GM23338 (cell line): Measurements from ENCODE around the gene SARDH. TPM values are rescaled to one million over a fixed set of nuclear protein-coding genes. Genes with fewer than 3 reads are reported as not detected.

Experiments used
- ATAC-seq: fragments of 200-7000 bp; cut with Tn5 transposase; 3 replicates; pipeline ENCODE4 v1.9.1; 2020
- DNase-seq: peaks from one replicate; pipeline ENCODE4 v3.0.0-alpha.2; 2015; ENCODE audit warnings: low spot score
- H2AFZ ChIP-seq: fragments of 200-600 bp; sonication (generic); 2 replicates; pipeline ENCODE4 v1.8.0; 2016; ENCODE audit warnings: antibody characterized with exemption, mild to moderate bottlenecking, moderate library complexity
- H3F3A ChIP-seq: fragments of 200-600 bp; sonication (generic); replicated peaks from 2 replicates; pipeline ENCODE4 v1.8.0; 2017; ENCODE audit warnings: antibody characterized with exemption, mixed run types, low read depth
- H3K27ac ChIP-seq: fragments of 200-600 bp; sonication (generic); 2 replicates; pipeline ENCODE4 v1.6.1; 2016; ENCODE audit warnings: low read depth
- H3K27me3 ChIP-seq: fragments of 200-600 bp; sonication (generic); 2 replicates; pipeline ENCODE4 v1.8.0; 2016; ENCODE audit warnings: mild to moderate bottlenecking, mixed run types, moderate library complexity; ENCODE audit not compliant: insufficient read depth
- H3K36me3 ChIP-seq: fragments of 200-600 bp; sonication (generic); 2 replicates; pipeline ENCODE4 v1.8.0; 2016; ENCODE audit warnings: mild to moderate bottlenecking; ENCODE audit not compliant: insufficient read depth
- H3K4me1 ChIP-seq: fragments of 200-600 bp; sonication (generic); 2 replicates; pipeline ENCODE4 v1.8.0; 2016; ENCODE audit warnings: mild to moderate bottlenecking, moderate library complexity; ENCODE audit not compliant: insufficient read depth
- H3K4me2 ChIP-seq: fragments of 200-600 bp; sonication (generic); 2 replicates; pipeline ENCODE4 v1.7.1; 2017; ENCODE audit warnings: mixed run types
- H3K4me3 ChIP-seq: fragments of 200-600 bp; sonication (generic); 2 replicates; pipeline ENCODE4 v1.6.1; 2016; ENCODE audit warnings: mixed run types
- H3K79me2 ChIP-seq: fragments of 200-600 bp; sonication (generic); replicated peaks from 2 replicates; pipeline ENCODE4 v1.8.0; 2017; ENCODE audit warnings: mild to moderate bottlenecking; ENCODE audit not compliant: insufficient read depth
- H3K9me2 ChIP-seq: fragments of 200-600 bp; sonication (generic); 2 replicates; pipeline ENCODE4 v1.8.0; 2017; ENCODE audit not compliant: insufficient read depth
- H4K20me1 ChIP-seq: fragments of 200-600 bp; sonication (generic); replicated peaks from 2 replicates; pipeline ENCODE4 v1.8.0; 2017; ENCODE audit warnings: mild to moderate bottlenecking; ENCODE audit not compliant: insufficient read depth
- H3K27ac Mint-ChIP-seq: 2 replicates; pipeline ENCODE4 v1.8.0; 2020; ENCODE audit warnings: inconsistent platforms, mild to moderate bottlenecking, moderate library complexity, mixed read lengths
- H3K27me3 Mint-ChIP-seq: 3 replicates; pipeline ENCODE4 v1.8.0; 2022; ENCODE audit warnings: low read depth, mild to moderate bottlenecking, moderate library complexity, mixed read lengths, inconsistent platforms; ENCODE audit not compliant: insufficient read depth, poor library complexity
- H3K36me3 Mint-ChIP-seq: 3 replicates; pipeline ENCODE4 v1.8.0; 2021; ENCODE audit warnings: low read depth, mild to moderate bottlenecking, inconsistent platforms, moderate library complexity, mixed read lengths
- H3K4me1 Mint-ChIP-seq: 3 replicates; pipeline ENCODE4 v1.8.0; 2020; ENCODE audit warnings: mild to moderate bottlenecking, inconsistent platforms, mixed read lengths
- H3K4me3 Mint-ChIP-seq: 3 replicates; pipeline ENCODE4 v1.8.0; 2021; ENCODE audit warnings: moderate library complexity, mild to moderate bottlenecking, inconsistent platforms, mixed read lengths
- H3K9me3 Mint-ChIP-seq: 3 replicates; pipeline ENCODE4 v1.8.0; 2020; ENCODE audit warnings: moderate library complexity, mild to moderate bottlenecking, inconsistent platforms, mixed read lengths
- CREB1 ChIP-seq: fragments of 250-450 bp; sonication (Bioruptor Pico); IDR thresholded peaks from 2 replicates; pipeline ENCODE4 v1.5.0; 2020; ENCODE audit warnings: low read depth, mild to moderate bottlenecking, moderate library complexity
- CTCF ChIP-seq, 2 experiments: fragments of 200-600 bp in 1 of 2; sonication (generic) in 1 of 2; conservative IDR thresholded peaks; 2 replicates each; pipeline versions ENCODE4 v1.5.1 to v1.6.1; 2016 to 2017; ENCODE audit warnings: antibody characterized with exemption in 2 of 2, low read depth in 2 of 2, mild to moderate bottlenecking in 2 of 2, moderate library complexity in 1 of 2
- ETS1 ChIP-seq: IDR thresholded peaks from 2 replicates; pipeline ENCODE4 v1.6.1; 2016; ENCODE audit warnings: antibody characterized with exemption
- EZH2 ChIP-seq: fragments of 200-600 bp; sonication (generic); IDR thresholded peaks from one replicate; pipeline ENCODE4 v1.8.0; 2017; ENCODE audit warnings: antibody characterized with exemption, mild to moderate bottlenecking, low read depth; ENCODE audit not compliant: unreplicated experiment
- JUNB ChIP-seq: IDR thresholded peaks from one replicate; pipeline ENCODE4 v1.6.1; 2016; ENCODE audit warnings: antibody characterized with exemption; ENCODE audit not compliant: unreplicated experiment
- NANOG ChIP-seq: IDR thresholded peaks from 2 replicates; pipeline ENCODE4 v1.6.1; 2016; ENCODE audit warnings: antibody characterized with exemption, borderline replicate concordance
- POLR2AphosphoS5 ChIP-seq: IDR thresholded peaks from 2 replicates; pipeline ENCODE4 v1.6.1; 2016; ENCODE audit warnings: antibody characterized with exemption, low read depth
- REST ChIP-seq: IDR thresholded peaks from one replicate; pipeline ENCODE4 v1.6.1; 2018; ENCODE audit warnings: antibody characterized with exemption; ENCODE audit not compliant: unreplicated experiment
- STAT1 ChIP-seq: IDR thresholded peaks from one replicate; pipeline ENCODE4 v1.6.1; 2016; ENCODE audit warnings: antibody characterized with exemption; ENCODE audit not compliant: unreplicated experiment
- ZNF114 ChIP-seq: fragments of 250-450 bp; sonication (Bioruptor Pico); IDR thresholded peaks from 2 replicates; pipeline ENCODE4 v1.5.0; 2020; ENCODE audit warnings: mild to moderate bottlenecking, moderate library complexity
- ZNF331 ChIP-seq: fragments of 250-450 bp; sonication (Bioruptor Pico); IDR thresholded peaks from 2 replicates; pipeline ENCODE4 v1.5.0; 2020; ENCODE audit warnings: low read depth, mild to moderate bottlenecking, moderate library complexity
- ZNF462 ChIP-seq: fragments of 250-450 bp; sonication (Bioruptor Pico); IDR thresholded peaks from 2 replicates; pipeline ENCODE4 v1.5.0; 2020; ENCODE audit warnings: mild to moderate bottlenecking, moderate library complexity
- polyA plus RNA-seq: library from polyadenylated mRNA; unstranded; fragments of >200 nt; fragmentation: Nextera tagmentation; extraction: Ambion mirVana; gene quantifications from 2 replicates; pipeline ENCODE4 v1.2.1, GENCODE V29; 2016
- total RNA-seq: library from RNA; depleted of rRNA; stranded (reverse); fragments of >200 nt; shearing (Covaris generic); gene quantifications from 2 replicates; pipeline ENCODE4 v1.2.3, GENCODE V29; 2014

Gene SARDH
- total and polyA plus RNA-seq, 2 experiments from 2014 or later, result 2.8 to 10.4 TPM

GRCh38 chr9:133691626-133692363 lies 46.4 kb downstream of the SARDH start (continued):
- no peak for TF ChIP-seq ZNF462 (CRISPR knock-in tag)

GRCh38 chr9:133691191-133691590 lies 47.0 kb downstream of the SARDH start:
- Histone ChIP-seq H3K4me3 (no peak overlapping the region), H3K36me3 (no peaks in the 10 kb centered on the region), H3K27ac (no peak overlapping the region), H3K27me3 (no peaks in the 10 kb centered on the region), H3K9me2 (no peaks in the 10 kb centered on the region), H4K20me1 (no peaks in the 10 kb centered on the region), H3F3A (no peaks in the 10 kb centered on the region), H3K4me2 (no peak overlapping the region), H3K4me1 (no peaks in the 10 kb centered on the region), H2AFZ (no peak overlapping the region), H3K79me2 (no peaks in the 10 kb centered on the region)
- H3K36me3 Mint-ChIP-seq, result no peaks in the 10 kb centered on the region; the same call in 2 of the 3 replicates
- H3K27me3 Mint-ChIP-seq, result peaks cover 11% of the 10 kb centered on the region
- no peak for DNase-seq
- no peaks in the 10 kb centered on the region for H3K9me3 Mint-ChIP-seq
- ATAC-seq, result no peak
- H3K4me3 Mint-ChIP-seq, result no peak overlapping the region
- no peak overlapping the region for H3K27ac Mint-ChIP-seq
- peaks cover 13% of the 10 kb centered on the region for H3K4me1 Mint-ChIP-seq
- TF ChIP-seq POLR2AphosphoS5 (no peak), ETS1 (no peak), NANOG (no peak), CREB1 (no peak), ZNF114 (CRISPR knock-in tag) (no peak), CTCF (conservative IDR thresholded peaks at IDR 0.05; ENCODE audit: low read depth in 2 of 2) (no peak), REST (no peak), EZH2 (no peak), JUNB (no peak), ZNF331 (CRISPR knock-in tag) (no peak), STAT1 (no peak)
